GM12878 (cell line): ENCODE measurements around the gene HIF1AN.

ENCODE experiments used
- MXI1 ChIP-seq: fragments of 150-350 bp; IDR thresholded peaks from 2 replicates; pipeline ENCODE4 v1.6.1; 2011; ENCODE audit warnings: low read depth, mild to moderate bottlenecking, inconsistent platforms, low read length, improper control_type of control experiment
- NR2C2 ChIP-seq: IDR thresholded peaks from 2 replicates; pipeline ENCODE4 v1.6.1; 2011; ENCODE audit warnings: borderline replicate concordance, low read depth; ENCODE audit not compliant: control insufficient read depth, insufficient read length
- TCF7 ChIP-seq: IDR thresholded peaks from 2 replicates; pipeline ENCODE4 v1.6.1; 2014; ENCODE audit warnings: antibody characterized with exemption, borderline replicate concordance
- TF ChIP-seq, protein P1 (sequence below): fragments of 450-650 bp; formaldehyde crosslinking; IDR thresholded peaks from 2 replicates; pipeline ENCODE4 v1.4.0; 2022; ENCODE audit warnings: mild to moderate bottlenecking, moderate library complexity
- TF ChIP-seq, protein P2 (sequence below), 3 experiments: IDR thresholded peaks in 2 of 3; conservative IDR thresholded peaks in 1 of 3; 2 replicates each; pipeline ENCODE4 v1.5.1; 2011; ENCODE audit warnings: low read depth in 3 of 3, low read length in 3 of 3, mild to moderate bottlenecking in 3 of 3, control low read depth in 2 of 3, moderate library complexity in 2 of 3, inconsistent platforms in 1 of 3, mixed read lengths in 1 of 3; ENCODE audit not compliant: control insufficient read depth in 2 of 3, insufficient read depth in 1 of 3; ENCODE audit errors: extremely low read depth in 1 of 3

DNA sequence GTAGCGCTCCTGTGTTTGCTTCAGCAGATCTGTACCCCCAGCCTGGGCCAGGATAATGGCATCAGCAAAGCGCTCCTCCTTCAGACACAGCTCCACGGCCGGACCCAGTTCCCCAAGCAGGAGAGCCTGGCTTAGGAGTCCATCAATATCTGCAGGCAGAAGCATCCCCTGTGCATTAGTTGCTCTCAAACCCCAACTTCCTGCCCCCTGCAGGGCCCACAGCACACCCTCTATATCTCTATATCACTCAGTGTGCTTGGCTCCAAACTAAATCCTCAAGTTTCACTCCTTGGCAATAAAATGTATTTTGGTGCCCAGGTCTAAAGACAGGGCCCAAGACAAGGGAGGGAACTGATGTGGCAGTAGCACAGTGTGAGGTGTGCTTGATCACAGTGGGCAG is 37.7 kb upstream of the HIF1AN start:
- TF ChIP-seq, protein P1, sequence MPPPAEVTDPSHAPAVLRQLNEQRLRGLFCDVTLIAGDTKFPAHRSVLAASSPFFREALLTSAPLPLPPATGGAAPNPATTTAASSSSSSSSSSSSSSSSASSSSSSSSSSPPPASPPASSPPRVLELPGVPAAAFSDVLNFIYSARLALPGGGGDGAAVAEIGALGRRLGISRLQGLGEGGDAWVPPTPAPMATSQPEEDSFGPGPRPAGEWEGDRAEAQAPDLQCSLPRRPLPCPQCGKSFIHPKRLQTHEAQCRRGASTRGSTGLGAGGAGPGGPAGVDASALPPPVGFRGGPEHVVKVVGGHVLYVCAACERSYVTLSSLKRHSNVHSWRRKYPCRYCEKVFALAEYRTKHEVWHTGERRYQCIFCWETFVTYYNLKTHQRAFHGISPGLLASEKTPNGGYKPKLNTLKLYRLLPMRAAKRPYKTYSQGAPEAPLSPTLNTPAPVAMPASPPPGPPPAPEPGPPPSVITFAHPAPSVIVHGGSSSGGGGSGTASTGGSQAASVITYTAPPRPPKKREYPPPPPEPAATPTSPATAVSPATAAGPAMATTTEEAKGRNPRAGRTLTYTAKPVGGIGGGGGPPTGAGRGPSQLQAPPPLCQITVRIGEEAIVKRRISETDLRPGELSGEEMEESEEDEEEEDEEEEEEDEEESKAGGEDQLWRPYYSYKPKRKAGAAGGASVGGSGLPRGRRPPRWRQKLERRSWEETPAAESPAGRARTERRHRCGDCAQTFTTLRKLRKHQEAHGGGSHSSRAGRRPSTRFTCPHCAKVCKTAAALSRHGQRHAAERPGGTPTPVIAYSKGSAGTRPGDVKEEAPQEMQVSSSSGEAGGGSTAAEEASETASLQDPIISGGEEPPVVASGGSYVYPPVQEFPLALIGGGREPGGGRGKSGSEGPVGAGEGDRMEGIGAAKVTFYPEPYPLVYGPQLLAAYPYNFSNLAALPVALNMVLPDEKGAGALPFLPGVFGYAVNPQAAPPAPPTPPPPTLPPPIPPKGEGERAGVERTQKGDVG (CRISPR knock-in tag) = no peak
- TF ChIP-seq MXI1 = no peak
- TF ChIP-seq, protein P2, sequence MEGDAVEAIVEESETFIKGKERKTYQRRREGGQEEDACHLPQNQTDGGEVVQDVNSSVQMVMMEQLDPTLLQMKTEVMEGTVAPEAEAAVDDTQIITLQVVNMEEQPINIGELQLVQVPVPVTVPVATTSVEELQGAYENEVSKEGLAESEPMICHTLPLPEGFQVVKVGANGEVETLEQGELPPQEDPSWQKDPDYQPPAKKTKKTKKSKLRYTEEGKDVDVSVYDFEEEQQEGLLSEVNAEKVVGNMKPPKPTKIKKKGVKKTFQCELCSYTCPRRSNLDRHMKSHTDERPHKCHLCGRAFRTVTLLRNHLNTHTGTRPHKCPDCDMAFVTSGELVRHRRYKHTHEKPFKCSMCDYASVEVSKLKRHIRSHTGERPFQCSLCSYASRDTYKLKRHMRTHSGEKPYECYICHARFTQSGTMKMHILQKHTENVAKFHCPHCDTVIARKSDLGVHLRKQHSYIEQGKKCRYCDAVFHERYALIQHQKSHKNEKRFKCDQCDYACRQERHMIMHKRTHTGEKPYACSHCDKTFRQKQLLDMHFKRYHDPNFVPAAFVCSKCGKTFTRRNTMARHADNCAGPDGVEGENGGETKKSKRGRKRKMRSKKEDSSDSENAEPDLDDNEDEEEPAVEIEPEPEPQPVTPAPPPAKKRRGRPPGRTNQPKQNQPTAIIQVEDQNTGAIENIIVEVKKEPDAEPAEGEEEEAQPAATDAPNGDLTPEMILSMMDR (IDR thresholded peaks at IDR 0.05 in 2 of 3, conservative IDR thresholded peaks at IDR 0.05 in 1 of 3; ENCODE audit: control insufficient read depth in 2 of 3, extremely low read depth in 1 of 3, insufficient read depth in 1 of 3, low read depth in 3 of 3, low read length in 3 of 3) = no peak
- TF ChIP-seq TCF7 = no peak
- no peak for TF ChIP-seq NR2C2
